Stimulated activated CD4-positive, alpha-beta T cell treated with anti-CD3 and anti-CD28 coated beads, Interleukin-15, amount 100 ng/mL, for 48 hours (primary cell): ENCODE measurements around the gene REG1B.

ENCODE experiments used
- DNase-seq, 2 donors: peaks; one replicate each; pipeline ENCODE4 v3.0.0-alpha.2; 2020; ENCODE audit warnings: low read depth in 2 of 2

REG1B gene, protein sequence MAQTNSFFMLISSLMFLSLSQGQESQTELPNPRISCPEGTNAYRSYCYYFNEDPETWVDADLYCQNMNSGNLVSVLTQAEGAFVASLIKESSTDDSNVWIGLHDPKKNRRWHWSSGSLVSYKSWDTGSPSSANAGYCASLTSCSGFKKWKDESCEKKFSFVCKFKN

DNA sequence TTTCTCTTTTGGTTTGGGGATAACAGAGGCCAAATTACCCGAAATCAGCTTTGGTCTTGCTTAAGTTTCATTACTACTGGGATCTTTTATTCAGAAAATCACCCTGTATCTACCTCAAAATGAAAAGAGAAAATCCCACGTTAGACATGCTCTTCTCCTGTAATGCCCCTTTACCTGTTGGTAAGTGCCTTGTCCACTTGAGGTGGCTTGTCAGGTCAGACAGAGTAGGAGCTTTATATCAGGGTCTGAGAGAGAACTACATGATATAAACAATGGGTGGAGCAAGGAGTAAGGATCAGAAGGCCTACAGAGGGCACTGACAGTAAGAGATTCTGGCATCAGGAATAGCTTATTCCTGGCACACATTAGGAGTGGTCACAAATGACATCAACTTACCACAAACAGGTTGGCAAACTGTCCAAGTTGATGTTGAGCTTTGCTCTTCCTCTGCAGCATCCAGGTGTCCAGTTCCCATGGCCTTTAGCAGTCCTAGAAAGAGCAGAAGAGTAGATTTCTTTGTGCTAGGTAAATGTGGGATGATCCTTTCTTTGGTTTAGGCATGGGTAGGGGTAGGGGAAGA is at the start of gene REG1B:
REG1B (minus strand) TSS at position 209 of the 580 bp plus-strand sequence. CDS start 381 bp downstream, outside the sequence.
- no peak for DNase-seq

DNA sequence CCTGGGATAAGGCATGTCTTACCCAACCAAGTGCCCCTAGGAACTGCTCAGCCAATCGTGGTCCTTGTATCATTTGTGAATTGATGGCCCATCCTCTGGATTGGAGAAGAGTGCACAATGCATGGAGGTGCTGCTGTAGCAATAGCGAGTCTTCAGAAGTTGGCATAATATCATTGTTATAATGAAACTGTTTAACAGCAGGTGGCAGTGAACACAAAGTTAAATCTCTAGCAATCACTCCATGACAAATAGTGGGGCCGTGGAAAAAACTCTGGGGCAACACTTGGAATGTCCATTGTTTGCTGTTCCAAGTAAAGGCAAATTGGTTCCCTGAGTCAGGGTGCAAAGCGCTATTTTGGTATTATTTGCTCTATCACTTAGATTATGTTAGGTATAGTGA is 43.9 kb upstream of the REG1B start:
- DNase-seq = no peak

DNA sequence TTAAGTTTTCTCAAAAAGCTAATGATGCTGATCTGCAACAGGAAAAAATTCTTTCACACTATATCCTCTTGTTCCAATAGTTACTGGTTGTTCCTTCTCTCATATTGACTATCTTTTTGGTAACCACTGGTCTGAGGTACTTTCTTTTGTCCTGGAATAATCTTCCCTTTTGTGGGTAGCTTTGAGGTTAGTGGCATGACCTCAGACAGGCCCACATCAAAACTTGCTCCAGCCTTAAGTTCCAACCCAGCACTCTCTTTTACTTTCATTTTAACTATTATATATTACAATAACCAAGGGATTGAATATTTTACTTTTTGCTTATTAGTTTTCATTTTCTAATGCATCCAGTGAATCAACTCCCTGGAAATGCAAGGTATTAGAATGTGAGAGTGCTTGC is 42.0 kb upstream of the REG1B start:
- DNase-seq = no peak

DNA sequence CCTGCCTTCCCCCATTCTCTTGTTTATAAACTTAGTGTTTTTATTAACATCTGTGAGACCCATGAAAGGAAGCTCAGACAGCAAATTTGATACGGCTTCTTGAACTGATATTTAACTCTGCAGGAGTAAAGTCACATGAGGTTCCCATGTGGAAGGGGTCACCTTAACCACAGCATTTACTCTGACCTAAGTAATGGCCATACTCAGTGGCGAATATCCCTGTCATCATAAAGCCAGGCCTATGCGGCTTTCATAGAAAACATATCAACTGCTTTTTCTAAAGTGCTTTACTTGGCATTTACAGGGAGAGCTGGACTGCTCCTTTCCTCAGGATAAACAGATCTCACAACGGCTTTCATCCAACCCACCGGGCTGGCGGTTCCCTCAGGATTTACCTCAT is 41.5 kb upstream of the REG1B start:
- DNase-seq = no peak

DNA sequence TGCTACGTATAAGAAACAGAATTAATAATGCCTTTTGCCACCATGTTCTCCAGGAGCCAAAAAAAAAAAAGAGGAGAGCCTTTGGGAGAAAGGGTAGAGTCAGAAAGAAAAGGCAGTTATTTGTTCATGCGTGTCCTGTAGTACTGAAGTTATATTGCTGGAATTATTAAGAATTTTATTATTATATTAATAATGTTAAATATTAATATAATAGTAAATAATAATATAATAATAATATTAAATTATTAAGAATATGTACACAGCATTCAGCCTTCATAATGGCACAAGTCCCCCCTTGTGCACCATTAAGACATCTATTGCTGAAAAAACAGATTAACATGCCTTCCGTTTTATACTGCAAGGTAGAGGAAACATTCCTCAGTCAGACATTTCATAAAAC is 40.6 kb upstream of the REG1B start:
- no peak for DNase-seq

DNA sequence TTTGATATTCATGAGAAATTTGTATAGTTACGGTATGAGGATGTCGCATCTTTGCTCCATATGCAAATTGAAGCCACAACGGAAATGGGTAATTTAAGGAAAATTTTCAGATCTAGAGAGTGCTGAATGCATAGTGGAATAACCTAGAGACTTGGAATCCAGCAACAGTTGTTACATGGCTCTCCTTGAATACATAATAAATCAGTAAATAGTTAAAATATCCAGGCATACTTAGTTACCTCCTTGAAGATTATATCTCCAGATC is 37.9 kb upstream of the REG1B start:
- no peak for DNase-seq

DNA sequence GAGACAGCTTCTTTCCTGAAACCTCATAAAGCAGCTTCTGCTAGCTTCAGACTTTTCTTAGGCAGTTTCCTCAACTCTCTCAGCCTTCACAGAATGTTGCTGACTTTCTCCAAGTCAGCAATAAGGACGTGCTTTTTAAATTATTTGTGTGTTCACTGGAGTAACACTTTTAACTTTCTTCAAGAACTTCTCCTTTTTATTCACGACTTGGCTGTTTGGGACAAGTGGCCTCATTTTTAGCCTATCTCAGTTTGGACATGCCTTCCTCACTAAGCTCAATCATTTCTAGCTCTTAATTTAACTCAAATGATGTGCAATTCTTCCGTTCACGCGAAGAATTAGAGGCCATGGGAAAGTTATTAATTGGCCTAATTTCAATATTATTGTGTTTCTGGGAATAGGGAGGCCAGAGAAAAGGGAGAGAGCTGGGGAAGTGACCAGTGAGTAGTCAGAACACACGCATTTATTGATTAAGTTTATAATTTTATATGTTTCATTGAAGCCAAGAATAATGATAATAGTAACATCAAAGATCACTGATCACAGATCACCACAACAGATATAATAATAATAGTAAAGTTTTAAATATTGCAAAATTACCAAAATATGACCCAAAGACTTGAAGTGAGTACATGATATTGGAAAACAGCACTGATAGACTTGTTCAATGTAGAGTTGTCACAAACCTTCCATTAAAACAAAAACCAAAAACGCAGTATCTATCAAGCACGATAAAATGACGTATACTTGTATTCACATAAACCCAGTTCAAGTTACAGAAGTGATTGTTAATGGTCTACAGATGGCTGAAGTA is 37.3 kb upstream of the REG1B start:
- DNase-seq = no peak

DNA sequence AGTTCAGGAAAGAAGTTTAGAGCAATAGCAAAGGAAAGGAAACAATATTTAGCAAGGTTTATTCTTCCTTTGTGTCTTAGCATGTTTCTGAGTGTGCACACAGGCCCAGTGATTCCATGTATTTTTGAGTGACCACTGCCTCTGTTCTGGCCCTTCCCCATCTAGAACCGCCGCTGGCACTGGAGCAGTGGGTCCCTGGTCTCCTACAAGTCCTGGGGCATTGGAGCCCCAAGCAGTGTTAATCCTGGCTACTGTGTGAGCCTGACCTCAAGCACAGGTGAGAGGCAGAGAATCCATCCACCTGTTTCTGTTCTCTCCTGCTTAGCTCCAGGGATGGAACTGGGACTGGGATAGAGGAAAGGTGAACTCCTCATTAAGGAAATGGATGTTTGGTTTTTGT is 34.9 kb upstream of the REG1B start:
- DNase-seq = no peak

DNA sequence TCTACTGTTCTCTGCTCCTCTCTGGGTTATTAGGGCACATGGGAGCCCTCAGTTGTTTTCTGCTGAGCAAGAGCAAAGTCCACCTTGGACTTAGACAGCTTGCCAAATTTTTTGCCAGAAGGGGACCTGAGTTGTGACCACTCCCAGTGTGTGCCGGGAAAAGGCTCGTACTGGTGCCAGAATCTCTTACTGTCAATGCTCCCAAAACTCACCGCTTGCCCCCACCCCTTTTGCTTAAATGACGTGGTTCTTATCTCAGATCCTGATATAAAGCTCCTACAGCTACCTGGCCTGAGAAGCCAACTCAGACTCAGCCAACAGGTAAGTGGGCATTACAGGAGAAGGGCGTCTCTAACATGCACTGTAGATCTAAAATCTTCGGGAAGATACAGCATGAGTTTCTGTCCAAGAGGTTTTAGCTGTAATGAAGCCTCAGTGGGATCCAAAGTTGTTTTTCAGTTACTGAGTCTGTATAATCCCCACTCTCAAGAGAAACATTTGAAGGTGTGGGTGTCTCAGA is 32.5 kb upstream of the REG1B start, which contains the start of gene REG1A:
REG1A (plus strand) TSS at position 295 of the 520 bp plus-strand sequence. CDS start 374 bp downstream, outside the sequence.
- no peak for DNase-seq

DNA sequence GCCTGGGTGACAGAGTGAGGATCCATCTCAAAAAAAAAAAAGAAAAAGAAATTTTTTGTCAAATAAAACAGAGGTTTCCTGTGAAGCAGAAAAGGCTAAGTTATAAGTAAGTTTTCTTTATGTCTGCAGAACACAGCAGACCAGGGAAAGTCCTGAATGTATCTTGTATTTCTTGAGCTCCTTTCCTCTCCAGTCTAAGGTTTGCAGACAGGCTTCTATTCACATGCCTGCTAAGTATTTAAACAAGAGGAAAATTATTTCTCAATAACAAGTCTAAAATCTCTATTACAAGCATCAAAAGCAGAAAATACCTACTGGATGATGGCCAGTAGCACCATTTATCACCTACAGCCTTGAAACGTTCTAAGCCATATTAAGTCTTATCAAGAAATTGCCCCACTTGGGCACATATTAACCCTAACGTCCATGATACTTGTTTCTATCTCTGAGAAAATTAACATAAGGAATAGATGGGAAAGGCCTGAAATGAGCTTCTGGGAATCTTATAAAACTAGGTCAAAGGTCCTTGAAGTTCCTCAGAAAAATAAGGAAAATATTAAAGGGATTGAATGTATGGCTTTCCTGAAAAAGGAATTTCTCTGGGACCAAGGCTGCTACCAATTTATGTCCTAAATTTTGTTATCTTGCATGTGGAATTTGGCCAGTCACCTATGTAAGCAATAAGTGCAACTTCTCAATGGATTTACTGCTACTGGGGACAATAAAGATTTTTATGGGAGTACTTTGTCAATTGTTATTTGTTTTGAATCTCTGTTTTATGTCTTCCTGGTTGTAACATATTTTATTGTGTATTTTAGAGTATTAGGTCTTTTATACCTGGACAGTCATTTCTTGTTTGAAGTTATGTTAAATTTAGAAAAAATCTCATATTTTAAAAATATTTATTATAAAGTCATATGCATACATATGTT is 29.5 kb upstream of the REG1B start:
- no peak for DNase-seq

DNA sequence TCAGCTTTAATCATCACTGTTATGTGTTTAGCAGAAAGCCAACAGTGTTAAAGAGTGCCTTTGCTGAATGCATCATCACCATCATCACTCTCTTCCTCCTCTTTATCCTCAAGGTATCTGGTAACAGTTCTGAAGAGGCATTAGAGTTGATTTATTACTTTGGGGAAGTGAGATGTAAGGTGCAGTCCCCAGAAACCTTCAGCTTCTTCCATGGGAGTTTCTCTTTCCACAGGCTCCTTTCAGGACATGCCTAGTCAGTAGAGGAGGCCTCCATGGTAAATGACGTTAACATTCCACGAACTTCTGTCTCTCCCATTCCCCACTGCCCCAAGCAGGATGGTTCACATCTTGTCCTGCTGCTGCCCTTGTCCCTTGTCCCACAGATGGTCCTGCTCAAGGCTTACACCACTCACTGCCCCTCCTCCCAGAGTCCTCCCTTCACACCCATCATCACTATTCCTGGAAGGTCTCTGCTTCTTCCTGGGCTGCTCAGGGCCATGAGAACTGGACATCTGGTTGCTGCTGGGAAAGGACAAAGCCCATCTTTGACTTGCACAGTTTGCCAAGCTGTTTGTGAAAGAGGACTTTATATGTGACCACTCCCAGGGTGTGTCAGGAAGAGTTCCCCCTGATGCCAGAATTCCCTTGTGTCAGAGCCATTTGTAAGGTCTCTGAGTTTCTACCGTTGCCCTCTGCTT is 27.2 kb upstream of the REG1B start:
- DNase-seq = no peak

DNA sequence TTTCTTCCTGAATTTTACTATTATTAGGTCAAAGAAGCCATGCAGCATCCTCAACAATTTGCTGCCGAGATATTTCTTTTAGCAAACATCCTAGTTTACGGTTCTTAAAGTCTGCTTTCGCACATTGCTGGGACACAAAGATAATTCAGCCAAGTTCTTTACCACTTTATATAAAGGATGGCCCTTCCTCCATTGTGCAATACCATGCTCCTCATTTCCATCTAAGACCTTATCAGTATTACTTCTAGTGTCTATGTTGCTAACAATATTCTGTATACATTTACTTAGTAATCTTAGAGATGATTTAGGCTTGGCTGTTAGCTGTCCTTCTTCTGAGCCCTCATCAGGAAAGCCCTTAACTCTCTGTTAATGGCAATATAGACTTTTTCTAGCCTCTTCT is 24.5 kb upstream of the REG1B start:
- DNase-seq = no peak

DNA sequence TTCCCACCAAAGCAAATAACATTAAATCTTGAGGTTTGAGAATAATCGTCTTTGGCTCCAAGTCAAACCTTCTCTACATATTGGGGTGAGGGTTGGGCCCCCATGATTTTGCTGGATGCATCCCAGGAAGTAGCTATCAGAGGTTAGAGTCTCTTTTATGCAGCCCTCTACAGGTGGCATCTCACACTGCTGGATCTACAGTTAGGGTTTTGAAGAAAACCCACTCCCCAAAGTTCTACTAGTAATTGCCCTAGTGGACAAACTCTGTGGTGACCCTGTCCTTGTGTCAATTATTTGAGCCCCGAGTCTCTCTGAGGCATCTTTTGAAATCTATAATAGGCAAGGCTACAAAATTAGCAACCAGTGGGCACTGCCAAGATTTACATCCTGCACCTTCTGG is 17.5 kb upstream of the REG1B start:
- DNase-seq = no peak

DNA sequence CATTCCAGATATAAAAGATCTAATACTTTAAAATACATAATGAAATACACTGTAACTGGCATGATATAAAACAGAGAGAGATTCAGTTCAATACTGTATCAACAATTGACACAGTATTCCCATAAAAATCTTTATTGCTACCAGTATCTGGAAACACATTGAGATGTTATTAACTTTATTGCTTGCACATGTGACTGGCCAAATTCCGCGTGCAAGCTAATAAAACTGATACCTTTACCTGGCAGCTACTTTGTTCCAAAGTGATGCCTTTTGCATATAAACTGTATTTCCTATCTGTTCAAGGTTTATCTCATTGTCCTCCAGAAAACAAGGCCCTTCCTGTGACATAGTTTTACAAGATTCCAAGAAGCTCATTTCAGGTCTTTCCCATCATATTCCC is 15.4 kb upstream of the REG1B start:
- DNase-seq = no peak

DNA sequence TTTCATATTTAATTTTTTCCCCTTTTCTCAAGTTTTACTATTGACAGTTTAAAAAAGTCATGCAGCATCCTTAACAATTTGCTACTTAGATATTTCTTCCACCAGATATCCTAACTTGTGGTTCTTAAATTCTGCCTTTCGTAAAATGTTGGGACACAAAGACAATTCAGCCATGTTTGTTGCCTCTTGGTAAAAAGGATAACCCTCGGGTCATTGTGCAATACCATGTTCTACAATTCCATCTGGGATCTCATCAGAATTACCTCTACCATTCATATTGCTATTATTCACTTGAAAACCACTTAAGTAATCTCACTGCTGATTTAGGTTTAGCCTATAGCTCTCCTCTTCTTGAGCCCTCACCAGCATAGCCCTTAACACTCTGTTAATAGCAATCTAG is 13.2 kb upstream of the REG1B start:
- no peak for DNase-seq

DNA sequence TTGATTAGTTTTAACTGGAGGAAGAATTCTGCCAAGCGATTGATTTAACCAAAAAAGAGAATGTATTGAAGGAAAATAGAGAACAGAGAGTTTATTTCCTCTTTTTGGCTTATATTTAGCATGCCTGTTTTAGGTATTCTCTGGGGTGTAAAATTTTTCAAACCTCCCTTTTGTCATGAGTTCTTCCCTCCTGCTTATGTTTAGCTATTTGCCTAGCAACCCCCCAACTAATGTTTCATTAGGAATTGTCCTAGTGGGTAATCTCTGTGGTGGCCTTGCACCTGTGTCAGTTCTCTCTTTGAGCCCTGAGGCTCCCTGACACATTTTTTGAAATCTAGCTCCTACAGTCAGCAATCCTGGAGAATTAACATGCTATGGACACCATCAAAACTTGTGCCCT is 12.5 kb upstream of the REG1B start:
- DNase-seq = no peak

DNA sequence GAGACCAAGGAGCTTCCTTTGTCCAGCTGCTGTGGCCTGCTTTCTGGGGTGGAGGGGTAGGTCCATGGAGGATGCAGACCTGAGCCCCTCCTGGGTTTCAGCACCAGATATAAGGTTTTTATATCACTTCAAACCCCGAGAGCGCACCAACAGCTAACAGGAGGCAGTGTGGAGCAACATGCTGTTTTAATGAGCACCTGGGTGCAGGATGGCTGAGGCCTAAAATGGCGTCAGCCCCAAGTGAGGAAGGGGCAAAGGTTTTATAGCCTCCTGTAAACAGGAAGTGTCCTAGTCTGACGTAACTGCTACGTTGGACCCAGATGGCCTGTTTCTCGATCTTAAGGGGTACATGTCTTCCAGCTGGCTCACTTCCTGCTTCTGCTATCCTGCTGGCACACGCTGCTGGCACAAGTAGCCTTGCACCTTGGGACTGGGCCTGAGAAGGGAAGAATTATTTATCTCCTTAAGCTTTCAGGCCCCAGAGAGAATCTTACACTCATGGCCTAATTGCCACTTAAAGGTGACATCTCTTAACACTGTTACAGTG is 11.4 kb upstream of the REG1B start:
- no peak for DNase-seq

DNA sequence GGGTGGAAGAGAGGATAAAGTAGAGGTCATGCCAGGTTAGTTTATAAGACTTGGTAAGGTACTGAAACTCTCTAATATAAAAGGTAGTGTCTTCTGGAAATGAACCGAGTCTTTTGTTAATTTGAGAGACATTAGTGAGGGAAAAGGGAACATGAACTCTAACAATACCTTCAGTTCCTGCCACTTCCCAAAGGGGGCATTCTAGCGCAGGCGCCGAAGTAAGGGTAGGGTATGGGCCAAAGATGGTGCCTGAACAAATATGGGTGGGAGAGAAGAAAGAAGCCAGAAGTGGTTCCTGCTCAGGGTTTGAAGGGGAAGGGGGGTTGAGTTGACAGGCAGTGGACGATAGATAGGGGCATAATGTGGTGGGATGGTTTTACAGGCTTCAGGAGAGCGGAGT is 10.1 kb upstream of the REG1B start:
- no peak for DNase-seq

DNA sequence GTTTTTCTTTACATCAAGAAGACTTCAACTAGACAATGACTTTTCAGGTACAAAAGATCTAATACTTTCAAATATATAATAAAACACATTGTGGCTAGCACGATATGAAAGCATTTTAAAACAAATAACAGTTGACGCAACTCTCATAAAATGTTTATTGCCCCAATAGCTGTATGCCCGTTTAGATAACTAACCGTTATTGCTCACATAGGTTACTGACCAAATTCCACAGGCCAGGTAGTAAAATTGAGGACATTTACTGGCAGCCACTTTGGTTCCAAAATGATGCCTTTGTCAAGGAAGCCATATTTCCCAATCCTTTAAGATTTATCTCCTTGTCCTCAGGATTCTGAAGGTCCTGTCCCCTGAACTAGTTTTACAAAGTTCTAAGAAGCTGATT is 2.9 kb upstream of the REG1B start:
- no peak for DNase-seq

DNA sequence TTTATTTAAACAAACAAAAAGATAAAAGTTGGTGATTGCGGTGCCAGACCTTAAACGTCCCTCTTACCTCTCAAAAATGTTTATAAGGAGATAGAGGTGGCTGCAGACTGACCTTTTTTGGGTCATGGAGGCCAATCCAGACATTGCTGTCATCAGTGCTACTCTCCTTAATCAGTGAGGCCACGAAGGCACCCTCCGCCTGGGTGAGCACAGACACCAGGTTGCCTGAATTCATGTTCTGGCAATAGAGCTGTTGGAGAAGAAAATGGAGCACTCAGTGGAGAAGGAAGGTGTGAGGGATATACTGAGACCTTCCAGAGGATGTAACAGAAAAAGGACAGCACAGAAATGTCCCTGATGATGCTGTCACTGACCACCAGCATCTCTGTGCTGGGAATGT is 1.5 kb downstream of the REG1B start:
- DNase-seq = no peak

DNA sequence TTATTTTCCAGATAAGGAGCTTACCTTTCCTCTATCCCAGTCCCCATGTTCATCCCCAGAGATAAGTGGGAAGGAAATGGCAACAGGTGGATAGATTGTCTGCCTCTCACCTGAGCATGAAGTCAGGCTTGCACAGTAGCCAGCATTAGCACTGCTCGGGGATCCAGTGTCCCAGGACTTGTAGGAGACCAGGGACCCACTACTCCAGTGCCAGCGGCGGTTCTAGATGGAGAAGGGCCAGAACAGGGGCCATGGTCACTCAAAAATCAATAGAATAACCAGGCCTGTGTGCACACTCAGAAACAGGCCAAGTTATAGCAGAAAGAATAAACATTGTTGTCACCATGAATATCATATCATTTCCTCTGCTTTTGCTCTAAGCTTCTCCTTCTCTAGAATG is 2.4 kb downstream of the REG1B start:
- DNase-seq = no peak
